GM23338 (cell line): ENCODE data around the gene RPS29. TPM values are rescaled to one million over a fixed set of nuclear protein-coding genes. Genes with fewer than 3 reads are reported as not detected.

Source experiments
- ATAC-seq: fragments of 200-7000 bp; cut with Tn5 transposase; 3 replicates; pipeline ENCODE4 v1.9.1; 2020
- DNase-seq: peaks from one replicate; pipeline ENCODE4 v3.0.0-alpha.2; 2015; ENCODE audit warnings: low spot score
- H2AFZ ChIP-seq: fragments of 200-600 bp; sonication (generic); 2 replicates; pipeline ENCODE4 v1.8.0; 2016; ENCODE audit warnings: antibody characterized with exemption, mild to moderate bottlenecking, moderate library complexity
- H3F3A ChIP-seq: fragments of 200-600 bp; sonication (generic); replicated peaks from 2 replicates; pipeline ENCODE4 v1.8.0; 2017; ENCODE audit warnings: antibody characterized with exemption, mixed run types, low read depth
- H3K27ac ChIP-seq: fragments of 200-600 bp; sonication (generic); 2 replicates; pipeline ENCODE4 v1.6.1; 2016; ENCODE audit warnings: low read depth
- H3K27me3 ChIP-seq: fragments of 200-600 bp; sonication (generic); 2 replicates; pipeline ENCODE4 v1.8.0; 2016; ENCODE audit warnings: mild to moderate bottlenecking, mixed run types, moderate library complexity; ENCODE audit not compliant: insufficient read depth
- H3K36me3 ChIP-seq: fragments of 200-600 bp; sonication (generic); 2 replicates; pipeline ENCODE4 v1.8.0; 2016; ENCODE audit warnings: mild to moderate bottlenecking; ENCODE audit not compliant: insufficient read depth
- H3K4me1 ChIP-seq: fragments of 200-600 bp; sonication (generic); 2 replicates; pipeline ENCODE4 v1.8.0; 2016; ENCODE audit warnings: mild to moderate bottlenecking, moderate library complexity; ENCODE audit not compliant: insufficient read depth
- H3K4me2 ChIP-seq: fragments of 200-600 bp; sonication (generic); 2 replicates; pipeline ENCODE4 v1.7.1; 2017; ENCODE audit warnings: mixed run types
- H3K4me3 ChIP-seq: fragments of 200-600 bp; sonication (generic); 2 replicates; pipeline ENCODE4 v1.6.1; 2016; ENCODE audit warnings: mixed run types
- H3K79me2 ChIP-seq: fragments of 200-600 bp; sonication (generic); replicated peaks from 2 replicates; pipeline ENCODE4 v1.8.0; 2017; ENCODE audit warnings: mild to moderate bottlenecking; ENCODE audit not compliant: insufficient read depth
- H3K9me2 ChIP-seq: fragments of 200-600 bp; sonication (generic); 2 replicates; pipeline ENCODE4 v1.8.0; 2017; ENCODE audit not compliant: insufficient read depth
- H4K20me1 ChIP-seq: fragments of 200-600 bp; sonication (generic); replicated peaks from 2 replicates; pipeline ENCODE4 v1.8.0; 2017; ENCODE audit warnings: mild to moderate bottlenecking; ENCODE audit not compliant: insufficient read depth
- H3K27ac Mint-ChIP-seq: 2 replicates; pipeline ENCODE4 v1.8.0; 2020; ENCODE audit warnings: inconsistent platforms, mild to moderate bottlenecking, moderate library complexity, mixed read lengths
- H3K27me3 Mint-ChIP-seq: 3 replicates; pipeline ENCODE4 v1.8.0; 2022; ENCODE audit warnings: low read depth, mild to moderate bottlenecking, moderate library complexity, mixed read lengths, inconsistent platforms; ENCODE audit not compliant: insufficient read depth, poor library complexity
- H3K36me3 Mint-ChIP-seq: 3 replicates; pipeline ENCODE4 v1.8.0; 2021; ENCODE audit warnings: low read depth, mild to moderate bottlenecking, inconsistent platforms, moderate library complexity, mixed read lengths
- H3K4me1 Mint-ChIP-seq: 3 replicates; pipeline ENCODE4 v1.8.0; 2020; ENCODE audit warnings: mild to moderate bottlenecking, inconsistent platforms, mixed read lengths
- H3K4me3 Mint-ChIP-seq: 3 replicates; pipeline ENCODE4 v1.8.0; 2021; ENCODE audit warnings: moderate library complexity, mild to moderate bottlenecking, inconsistent platforms, mixed read lengths
- H3K9me3 Mint-ChIP-seq: 3 replicates; pipeline ENCODE4 v1.8.0; 2020; ENCODE audit warnings: moderate library complexity, mild to moderate bottlenecking, inconsistent platforms, mixed read lengths
- CREB1 ChIP-seq: fragments of 250-450 bp; sonication (Bioruptor Pico); IDR thresholded peaks from 2 replicates; pipeline ENCODE4 v1.5.0; 2020; ENCODE audit warnings: low read depth, mild to moderate bottlenecking, moderate library complexity
- EZH2 ChIP-seq: fragments of 200-600 bp; sonication (generic); IDR thresholded peaks from one replicate; pipeline ENCODE4 v1.8.0; 2017; ENCODE audit warnings: antibody characterized with exemption, mild to moderate bottlenecking, low read depth; ENCODE audit not compliant: unreplicated experiment
- EZH2phosphoT487 ChIP-seq: fragments of 200-600 bp; sonication (generic); IDR thresholded peaks from one replicate; pipeline ENCODE4 v1.8.1; 2018; ENCODE audit warnings: antibody characterized with exemption; ENCODE audit not compliant: unreplicated experiment
- JUNB ChIP-seq: IDR thresholded peaks from one replicate; pipeline ENCODE4 v1.6.1; 2016; ENCODE audit warnings: antibody characterized with exemption; ENCODE audit not compliant: unreplicated experiment
- NANOG ChIP-seq: IDR thresholded peaks from 2 replicates; pipeline ENCODE4 v1.6.1; 2016; ENCODE audit warnings: antibody characterized with exemption, borderline replicate concordance
- POLR2AphosphoS5 ChIP-seq: IDR thresholded peaks from 2 replicates; pipeline ENCODE4 v1.6.1; 2016; ENCODE audit warnings: antibody characterized with exemption, low read depth
- STAT1 ChIP-seq: IDR thresholded peaks from one replicate; pipeline ENCODE4 v1.6.1; 2016; ENCODE audit warnings: antibody characterized with exemption; ENCODE audit not compliant: unreplicated experiment
- ZNF114 ChIP-seq: fragments of 250-450 bp; sonication (Bioruptor Pico); IDR thresholded peaks from 2 replicates; pipeline ENCODE4 v1.5.0; 2020; ENCODE audit warnings: mild to moderate bottlenecking, moderate library complexity
- ZNF331 ChIP-seq: fragments of 250-450 bp; sonication (Bioruptor Pico); IDR thresholded peaks from 2 replicates; pipeline ENCODE4 v1.5.0; 2020; ENCODE audit warnings: low read depth, mild to moderate bottlenecking, moderate library complexity
- polyA plus RNA-seq: library from polyadenylated mRNA; unstranded; fragments of >200 nt; fragmentation: Nextera tagmentation; extraction: Ambion mirVana; gene quantifications from 2 replicates; pipeline ENCODE4 v1.2.1, GENCODE V29; 2016
- total RNA-seq: library from RNA; depleted of rRNA; stranded (reverse); fragments of >200 nt; shearing (Covaris generic); gene quantifications from 2 replicates; pipeline ENCODE4 v1.2.3, GENCODE V29; 2014
- TF ChIP-seq, protein P1 (sequence below): fragments of 250-450 bp; sonication (Bioruptor Pico); IDR thresholded peaks from 2 replicates; pipeline ENCODE4 v1.5.0; 2020; ENCODE audit warnings: mild to moderate bottlenecking, moderate library complexity
- TF ChIP-seq, protein P2 (sequence below), 2 experiments: fragments of 200-600 bp in 1 of 2; sonication (generic) in 1 of 2; conservative IDR thresholded peaks; 2 replicates each; pipeline versions ENCODE4 v1.5.1 to v1.6.1; 2016 to 2017; ENCODE audit warnings: antibody characterized with exemption in 2 of 2, low read depth in 2 of 2, mild to moderate bottlenecking in 2 of 2, moderate library complexity in 1 of 2
- TF ChIP-seq, protein P3 (sequence below): IDR thresholded peaks from 2 replicates; pipeline ENCODE4 v1.6.1; 2016; ENCODE audit warnings: antibody characterized with exemption
- TF ChIP-seq, protein P4 (sequence below): IDR thresholded peaks from one replicate; pipeline ENCODE4 v1.6.1; 2018; ENCODE audit warnings: antibody characterized with exemption; ENCODE audit not compliant: unreplicated experiment

The RPS29 gene
- total and polyA plus RNA-seq, 2 experiments from 2014 or later = 2,560 to 3,734 TPM

DNA sequence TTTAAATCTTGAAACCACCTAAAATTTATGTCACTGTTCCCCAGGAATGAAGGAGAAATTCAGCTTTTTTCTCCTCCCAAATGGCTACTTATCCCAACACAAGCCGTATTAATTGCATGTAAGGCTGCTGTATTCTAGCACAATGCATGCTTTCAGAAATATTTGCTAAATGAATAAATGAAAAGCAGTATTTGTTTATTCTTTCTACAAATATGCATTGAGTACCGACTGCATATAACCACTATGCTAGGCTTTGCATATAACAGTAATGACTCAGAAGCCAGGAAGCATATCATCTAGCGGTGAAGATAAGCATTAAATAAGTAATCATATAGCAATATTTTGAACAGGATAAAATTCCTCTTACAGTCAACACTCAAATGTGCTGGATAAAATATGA lies 6.8 kb upstream of the RPS29 start:
- Histone ChIP-seq H3K79me2 (peaks cover 10% of the 10 kb centered on the region; the same call in 1 of the 2 replicates), H3K4me1 (no peaks in the 10 kb centered on the region), H4K20me1 (no peaks in the 10 kb centered on the region), H3K27me3 (no peaks in the 10 kb centered on the region), H3K4me3 (no peak overlapping the region), H3K36me3 (no peaks in the 10 kb centered on the region), H3K27ac (no peak overlapping the region), H3K9me2 (no peaks in the 10 kb centered on the region), H2AFZ (no peak overlapping the region), H3K4me2 (no peak overlapping the region), H3F3A (peaks cover under 1% of the 10 kb centered on the region)
- no peak for TF ChIP-seq EZH2
- TF ChIP-seq, protein P1, sequence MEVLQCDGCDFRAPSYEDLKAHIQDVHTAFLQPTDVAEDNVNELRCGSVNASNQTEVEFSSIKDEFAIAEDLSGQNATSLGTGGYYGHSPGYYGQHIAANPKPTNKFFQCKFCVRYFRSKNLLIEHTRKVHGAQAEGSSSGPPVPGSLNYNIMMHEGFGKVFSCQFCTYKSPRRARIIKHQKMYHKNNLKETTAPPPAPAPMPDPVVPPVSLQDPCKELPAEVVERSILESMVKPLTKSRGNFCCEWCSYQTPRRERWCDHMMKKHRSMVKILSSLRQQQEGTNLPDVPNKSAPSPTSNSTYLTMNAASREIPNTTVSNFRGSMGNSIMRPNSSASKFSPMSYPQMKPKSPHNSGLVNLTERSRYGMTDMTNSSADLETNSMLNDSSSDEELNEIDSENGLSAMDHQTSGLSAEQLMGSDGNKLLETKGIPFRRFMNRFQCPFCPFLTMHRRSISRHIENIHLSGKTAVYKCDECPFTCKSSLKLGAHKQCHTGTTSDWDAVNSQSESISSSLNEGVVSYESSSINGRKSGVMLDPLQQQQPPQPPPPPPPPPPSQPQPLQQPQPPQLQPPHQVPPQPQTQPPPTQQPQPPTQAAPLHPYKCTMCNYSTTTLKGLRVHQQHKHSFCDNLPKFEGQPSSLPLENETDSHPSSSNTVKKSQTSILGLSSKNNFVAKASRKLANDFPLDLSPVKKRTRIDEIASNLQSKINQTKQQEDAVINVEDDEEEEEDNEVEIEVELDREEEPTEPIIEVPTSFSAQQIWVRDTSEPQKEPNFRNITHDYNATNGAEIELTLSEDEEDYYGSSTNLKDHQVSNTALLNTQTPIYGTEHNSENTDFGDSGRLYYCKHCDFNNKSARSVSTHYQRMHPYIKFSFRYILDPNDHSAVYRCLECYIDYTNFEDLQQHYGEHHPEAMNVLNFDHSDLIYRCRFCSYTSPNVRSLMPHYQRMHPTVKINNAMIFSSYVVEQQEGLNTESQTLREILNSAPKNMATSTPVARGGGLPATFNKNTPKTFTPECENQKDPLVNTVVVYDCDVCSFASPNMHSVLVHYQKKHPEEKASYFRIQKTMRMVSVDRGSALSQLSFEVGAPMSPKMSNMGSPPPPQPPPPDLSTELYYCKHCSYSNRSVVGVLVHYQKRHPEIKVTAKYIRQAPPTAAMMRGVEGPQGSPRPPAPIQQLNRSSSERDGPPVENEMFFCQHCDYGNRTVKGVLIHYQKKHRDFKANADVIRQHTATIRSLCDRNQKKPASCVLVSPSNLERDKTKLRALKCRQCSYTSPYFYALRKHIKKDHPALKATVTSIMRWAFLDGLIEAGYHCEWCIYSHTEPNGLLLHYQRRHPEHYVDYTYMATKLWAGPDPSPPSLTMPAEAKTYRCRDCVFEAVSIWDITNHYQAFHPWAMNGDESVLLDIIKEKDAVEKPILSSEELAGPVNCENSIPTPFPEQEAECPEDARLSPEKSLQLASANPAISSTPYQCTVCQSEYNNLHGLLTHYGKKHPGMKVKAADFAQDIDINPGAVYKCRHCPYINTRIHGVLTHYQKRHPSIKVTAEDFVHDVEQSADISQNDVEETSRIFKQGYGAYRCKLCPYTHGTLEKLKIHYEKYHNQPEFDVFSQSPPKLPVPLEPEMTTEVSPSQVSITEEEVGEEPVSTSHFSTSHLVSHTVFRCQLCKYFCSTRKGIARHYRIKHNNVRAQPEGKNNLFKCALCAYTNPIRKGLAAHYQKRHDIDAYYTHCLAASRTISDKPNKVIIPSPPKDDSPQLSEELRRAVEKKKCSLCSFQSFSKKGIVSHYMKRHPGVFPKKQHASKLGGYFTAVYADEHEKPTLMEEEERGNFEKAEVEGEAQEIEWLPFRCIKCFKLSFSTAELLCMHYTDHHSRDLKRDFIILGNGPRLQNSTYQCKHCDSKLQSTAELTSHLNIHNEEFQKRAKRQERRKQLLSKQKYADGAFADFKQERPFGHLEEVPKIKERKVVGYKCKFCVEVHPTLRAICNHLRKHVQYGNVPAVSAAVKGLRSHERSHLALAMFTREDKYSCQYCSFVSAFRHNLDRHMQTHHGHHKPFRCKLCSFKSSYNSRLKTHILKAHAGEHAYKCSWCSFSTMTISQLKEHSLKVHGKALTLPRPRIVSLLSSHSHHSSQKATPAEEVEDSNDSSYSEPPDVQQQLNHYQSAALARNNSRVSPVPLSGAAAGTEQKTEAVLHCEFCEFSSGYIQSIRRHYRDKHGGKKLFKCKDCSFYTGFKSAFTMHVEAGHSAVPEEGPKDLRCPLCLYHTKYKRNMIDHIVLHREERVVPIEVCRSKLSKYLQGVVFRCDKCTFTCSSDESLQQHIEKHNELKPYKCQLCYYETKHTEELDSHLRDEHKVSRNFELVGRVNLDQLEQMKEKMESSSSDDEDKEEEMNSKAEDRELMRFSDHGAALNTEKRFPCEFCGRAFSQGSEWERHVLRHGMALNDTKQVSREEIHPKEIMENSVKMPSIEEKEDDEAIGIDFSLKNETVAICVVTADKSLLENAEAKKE (CRISPR knock-in tag) = no peak
- no peak for TF ChIP-seq ZNF331
- no peak for TF ChIP-seq CREB1 (CRISPR knock-in tag)
- TF ChIP-seq, protein P2, sequence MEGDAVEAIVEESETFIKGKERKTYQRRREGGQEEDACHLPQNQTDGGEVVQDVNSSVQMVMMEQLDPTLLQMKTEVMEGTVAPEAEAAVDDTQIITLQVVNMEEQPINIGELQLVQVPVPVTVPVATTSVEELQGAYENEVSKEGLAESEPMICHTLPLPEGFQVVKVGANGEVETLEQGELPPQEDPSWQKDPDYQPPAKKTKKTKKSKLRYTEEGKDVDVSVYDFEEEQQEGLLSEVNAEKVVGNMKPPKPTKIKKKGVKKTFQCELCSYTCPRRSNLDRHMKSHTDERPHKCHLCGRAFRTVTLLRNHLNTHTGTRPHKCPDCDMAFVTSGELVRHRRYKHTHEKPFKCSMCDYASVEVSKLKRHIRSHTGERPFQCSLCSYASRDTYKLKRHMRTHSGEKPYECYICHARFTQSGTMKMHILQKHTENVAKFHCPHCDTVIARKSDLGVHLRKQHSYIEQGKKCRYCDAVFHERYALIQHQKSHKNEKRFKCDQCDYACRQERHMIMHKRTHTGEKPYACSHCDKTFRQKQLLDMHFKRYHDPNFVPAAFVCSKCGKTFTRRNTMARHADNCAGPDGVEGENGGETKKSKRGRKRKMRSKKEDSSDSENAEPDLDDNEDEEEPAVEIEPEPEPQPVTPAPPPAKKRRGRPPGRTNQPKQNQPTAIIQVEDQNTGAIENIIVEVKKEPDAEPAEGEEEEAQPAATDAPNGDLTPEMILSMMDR (conservative IDR thresholded peaks at IDR 0.05; ENCODE audit: low read depth in 2 of 2) = no peak
- TF ChIP-seq STAT1 = no peak
- TF ChIP-seq, protein P3, sequence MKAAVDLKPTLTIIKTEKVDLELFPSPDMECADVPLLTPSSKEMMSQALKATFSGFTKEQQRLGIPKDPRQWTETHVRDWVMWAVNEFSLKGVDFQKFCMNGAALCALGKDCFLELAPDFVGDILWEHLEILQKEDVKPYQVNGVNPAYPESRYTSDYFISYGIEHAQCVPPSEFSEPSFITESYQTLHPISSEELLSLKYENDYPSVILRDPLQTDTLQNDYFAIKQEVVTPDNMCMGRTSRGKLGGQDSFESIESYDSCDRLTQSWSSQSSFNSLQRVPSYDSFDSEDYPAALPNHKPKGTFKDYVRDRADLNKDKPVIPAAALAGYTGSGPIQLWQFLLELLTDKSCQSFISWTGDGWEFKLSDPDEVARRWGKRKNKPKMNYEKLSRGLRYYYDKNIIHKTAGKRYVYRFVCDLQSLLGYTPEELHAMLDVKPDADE = no peak
- TF ChIP-seq JUNB = no peak
- TF ChIP-seq, protein P4, sequence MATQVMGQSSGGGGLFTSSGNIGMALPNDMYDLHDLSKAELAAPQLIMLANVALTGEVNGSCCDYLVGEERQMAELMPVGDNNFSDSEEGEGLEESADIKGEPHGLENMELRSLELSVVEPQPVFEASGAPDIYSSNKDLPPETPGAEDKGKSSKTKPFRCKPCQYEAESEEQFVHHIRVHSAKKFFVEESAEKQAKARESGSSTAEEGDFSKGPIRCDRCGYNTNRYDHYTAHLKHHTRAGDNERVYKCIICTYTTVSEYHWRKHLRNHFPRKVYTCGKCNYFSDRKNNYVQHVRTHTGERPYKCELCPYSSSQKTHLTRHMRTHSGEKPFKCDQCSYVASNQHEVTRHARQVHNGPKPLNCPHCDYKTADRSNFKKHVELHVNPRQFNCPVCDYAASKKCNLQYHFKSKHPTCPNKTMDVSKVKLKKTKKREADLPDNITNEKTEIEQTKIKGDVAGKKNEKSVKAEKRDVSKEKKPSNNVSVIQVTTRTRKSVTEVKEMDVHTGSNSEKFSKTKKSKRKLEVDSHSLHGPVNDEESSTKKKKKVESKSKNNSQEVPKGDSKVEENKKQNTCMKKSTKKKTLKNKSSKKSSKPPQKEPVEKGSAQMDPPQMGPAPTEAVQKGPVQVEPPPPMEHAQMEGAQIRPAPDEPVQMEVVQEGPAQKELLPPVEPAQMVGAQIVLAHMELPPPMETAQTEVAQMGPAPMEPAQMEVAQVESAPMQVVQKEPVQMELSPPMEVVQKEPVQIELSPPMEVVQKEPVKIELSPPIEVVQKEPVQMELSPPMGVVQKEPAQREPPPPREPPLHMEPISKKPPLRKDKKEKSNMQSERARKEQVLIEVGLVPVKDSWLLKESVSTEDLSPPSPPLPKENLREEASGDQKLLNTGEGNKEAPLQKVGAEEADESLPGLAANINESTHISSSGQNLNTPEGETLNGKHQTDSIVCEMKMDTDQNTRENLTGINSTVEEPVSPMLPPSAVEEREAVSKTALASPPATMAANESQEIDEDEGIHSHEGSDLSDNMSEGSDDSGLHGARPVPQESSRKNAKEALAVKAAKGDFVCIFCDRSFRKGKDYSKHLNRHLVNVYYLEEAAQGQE = no peak
- no peak for TF ChIP-seq POLR2AphosphoS5
- no peak for TF ChIP-seq EZH2phosphoT487
- TF ChIP-seq NANOG = no peak
- no peak for TF ChIP-seq ZNF114 (CRISPR knock-in tag)
- peaks cover 7% of the 10 kb centered on the region for H3K27me3 Mint-ChIP-seq
- ATAC-seq (no peak), DNase-seq (no peak)
- H3K9me3 Mint-ChIP-seq = no peaks in the 10 kb centered on the region
- H3K36me3 Mint-ChIP-seq = no peaks in the 10 kb centered on the region; the same call in 2 of the 3 replicates
- no peak overlapping the region for H3K4me3 Mint-ChIP-seq
- no peaks in the 10 kb centered on the region; the same call in 2 of the 3 replicates for H3K4me1 Mint-ChIP-seq
- no peak overlapping the region for H3K27ac Mint-ChIP-seq
